SW480 (cell line): ENCODE data around the gene UBQLN4.

ENCODE experiments used
- DNase-seq: peaks from one replicate; pipeline ENCODE4 v3.0.0-alpha.2; 2016; ENCODE audit warnings: low spot score

The UBQLN4 gene

DNA sequence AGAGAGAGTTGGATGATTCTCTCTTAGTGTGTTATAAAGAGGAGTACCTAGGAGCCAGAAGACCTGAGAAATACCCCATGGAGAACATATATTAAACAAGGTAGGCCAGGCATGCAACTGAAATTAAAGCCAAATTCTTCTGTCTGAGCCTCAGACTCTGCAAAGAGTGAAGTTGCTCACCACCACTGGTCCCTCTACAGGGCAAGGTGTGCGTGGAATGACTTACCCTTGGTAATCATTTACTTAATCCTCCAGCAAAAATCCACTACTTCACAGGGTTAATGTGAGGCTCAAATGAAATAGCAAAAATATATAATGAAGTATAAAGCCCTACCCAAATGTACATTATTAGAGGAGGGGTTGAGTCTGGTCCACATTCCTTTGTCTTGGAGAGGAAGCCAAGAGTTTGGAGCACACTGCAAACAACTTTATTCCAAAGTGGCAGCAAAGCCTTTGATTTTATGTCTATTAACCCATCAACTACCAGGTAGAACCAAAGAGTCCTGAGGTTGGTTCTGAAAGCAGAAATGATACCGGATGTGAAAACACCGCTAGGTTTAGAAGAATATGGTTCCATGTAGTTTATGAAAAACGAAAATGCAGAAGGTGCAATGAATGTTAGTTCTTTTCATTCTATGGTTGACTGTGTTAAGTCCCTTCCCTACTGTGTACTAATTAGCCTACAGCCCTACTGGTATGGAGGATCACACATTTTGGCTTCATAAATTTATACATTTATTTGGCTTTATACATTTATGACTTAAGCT lies 41.4 kb downstream of the UBQLN4 start:
- no peak for DNase-seq

GRCh38 chr1:156009404-156009803 lies 44.2 kb downstream of the UBQLN4 start:
- no peak for DNase-seq

- DNase-seq, result no peak
Measured at GRCh38 chr1:156006666-156007376, 46.8 kb downstream of the UBQLN4 start.

GRCh38 chr1:156004843-156005584 lies 48.6 kb downstream of the UBQLN4 start:
- DNase-seq, result no peak

GRCh38 chr1:156003923-156004188 lies 49.7 kb downstream of the UBQLN4 start:
- no peak for DNase-seq

GRCh38 chr1:156002188-156002911 lies 51.2 kb downstream of the UBQLN4 start:
- DNase-seq, result no peak

DNA sequence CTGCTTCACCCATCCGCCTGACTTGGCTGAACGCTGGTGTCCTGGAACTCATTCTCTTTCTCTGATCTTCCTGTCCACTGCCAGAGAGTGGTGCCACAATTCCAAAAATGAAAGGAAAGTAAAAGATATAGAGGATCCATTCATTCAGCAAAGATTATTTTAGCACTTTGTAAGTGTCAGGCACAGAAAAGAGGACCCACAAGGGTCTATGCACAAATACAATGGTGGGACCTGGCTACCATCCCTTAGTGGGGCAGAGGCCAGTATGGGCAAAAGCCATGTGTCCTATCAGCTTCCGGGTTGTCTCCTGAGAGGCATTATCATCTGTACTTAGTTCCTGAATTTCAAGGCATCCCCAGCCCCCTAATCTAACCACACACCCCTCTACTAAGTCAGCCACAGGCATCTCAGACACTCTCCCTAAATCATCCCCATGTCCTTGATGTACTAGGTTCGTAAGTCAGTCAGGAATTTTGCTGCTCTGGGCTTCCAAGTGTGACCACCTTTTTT lies 51.9 kb downstream of the UBQLN4 start:
- no peak for DNase-seq

GRCh38 chr1:156001021-156001661 lies 52.5 kb downstream of the UBQLN4 start:
- no peak for DNase-seq

- DNase-seq, result no peak
Measured at GRCh38 chr1:155999964-156000363, 53.6 kb downstream of the UBQLN4 start.

- no peak for DNase-seq
Measured at GRCh38 chr1:155996166-155996565, 57.4 kb downstream of the UBQLN4 start.

DNA sequence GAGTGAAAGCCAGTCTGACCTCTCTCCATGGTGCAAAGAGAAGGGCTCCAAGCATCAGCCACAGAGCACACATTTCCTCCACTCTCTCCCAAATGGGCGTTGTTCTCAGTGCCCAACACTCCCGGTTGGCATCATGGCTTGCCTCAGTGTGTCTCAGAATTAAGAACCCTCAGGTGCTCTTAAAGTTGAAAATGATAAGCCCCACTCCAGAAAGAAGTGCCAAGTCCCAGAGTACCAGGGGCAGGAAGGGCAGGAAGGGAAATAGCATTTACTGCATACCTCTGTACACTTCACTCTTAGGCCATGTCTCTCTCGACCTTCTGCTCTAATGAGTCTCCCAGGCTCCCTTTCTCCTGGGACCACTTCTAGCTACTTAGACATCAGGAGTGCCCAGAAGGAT lies 60.0 kb downstream of the UBQLN4 start:
- DNase-seq, result no peak

DNA sequence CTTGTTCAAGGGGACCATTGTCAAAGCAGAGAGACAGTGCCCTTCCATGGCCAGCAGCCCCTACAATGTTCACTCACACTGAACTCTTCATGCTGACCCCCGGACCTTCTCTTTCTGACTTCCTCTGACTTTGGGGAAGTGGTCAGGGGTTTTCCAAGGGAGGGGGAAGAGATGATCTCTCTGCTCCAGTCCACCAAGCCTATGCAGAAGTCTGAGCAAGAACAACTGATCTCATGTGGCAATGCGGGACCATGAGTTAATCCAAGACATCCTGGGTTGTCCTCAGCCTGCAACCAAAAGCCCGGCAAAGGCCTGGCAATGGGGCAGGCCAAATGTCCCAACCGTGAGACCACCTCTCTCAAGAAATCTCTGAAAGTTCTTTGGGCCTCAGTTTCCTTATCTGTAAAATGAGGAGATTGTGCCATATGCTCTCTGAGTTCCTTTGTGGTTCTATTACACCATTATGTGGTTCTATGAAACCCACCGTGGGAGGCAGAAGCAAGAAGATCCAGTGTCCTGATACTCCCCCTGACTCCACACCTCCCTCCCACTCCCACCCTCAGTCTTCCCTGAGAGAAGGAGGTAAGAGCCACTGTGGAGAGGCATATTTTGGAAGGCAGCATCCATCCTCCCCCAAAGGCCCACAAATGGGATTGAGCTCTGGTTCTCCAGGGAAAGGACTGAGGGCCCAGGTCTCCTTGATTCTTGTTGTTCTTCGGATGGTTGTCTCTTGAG lies 63.4 kb downstream of the UBQLN4 start:
- no peak for DNase-seq

DNA sequence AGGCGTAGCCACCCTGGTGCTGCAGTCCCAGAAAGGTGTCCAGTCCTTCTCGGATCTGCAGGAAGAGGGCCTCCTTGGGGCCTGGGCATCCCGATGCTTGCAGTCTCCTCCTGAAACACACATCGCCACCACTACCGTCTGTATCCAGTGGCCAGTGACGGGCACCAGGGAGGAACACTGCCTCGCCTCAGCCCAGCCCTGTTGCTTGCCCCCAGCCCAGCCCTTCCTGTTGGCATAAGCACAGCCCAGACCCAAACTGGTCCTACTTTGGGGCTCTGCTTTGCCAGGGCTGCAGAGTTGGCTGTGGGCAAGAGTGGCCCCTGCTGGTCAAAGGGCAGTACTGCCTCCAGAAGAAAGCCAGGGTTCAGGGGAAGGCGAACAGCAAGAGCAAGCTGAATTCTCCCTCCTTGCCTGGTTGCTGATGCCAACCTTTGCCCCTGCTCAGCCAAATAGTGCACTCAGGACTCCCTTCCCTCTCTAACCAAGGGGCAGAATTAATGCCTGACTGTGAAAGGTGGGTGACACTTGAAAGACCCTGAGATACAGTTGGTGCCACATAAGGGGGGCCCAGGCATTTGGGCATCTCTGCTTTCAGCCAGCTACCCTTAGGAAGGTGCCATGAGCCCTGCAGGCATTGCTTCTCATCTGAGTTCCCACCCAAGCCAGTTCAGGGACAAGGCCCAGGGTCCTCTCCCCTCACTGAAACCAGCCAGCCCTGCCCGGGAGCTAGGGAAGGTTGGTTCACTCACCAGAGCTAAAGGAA lies 64.2 kb downstream of the UBQLN4 start:
- DNase-seq, result no peak
